Spleen (tissue), 11 donors: Measurements from ENCODE around the gene FAM117B. TPM values are rescaled to one million over a fixed set of nuclear protein-coding genes. Genes with fewer than 3 reads are reported as not detected.

Experiments
- DNase-seq: peaks from one replicate; pipeline ENCODE4 v3.0.0-alpha.2; 2020
- H3K27ac ChIP-seq, 8 donors: fragments of 200-600 bp; sonication (generic) in 7 of 8; 1 replicate in 4 of 8; 2 replicates in 4 of 8; pipeline versions ENCODE4 v1.5.0 to v1.8.0; 2016 to 2021; ENCODE audit warnings: inconsistent platforms in 4 of 8, mild to moderate bottlenecking in 4 of 8, moderate library complexity in 1 of 8
- H3K27me3 ChIP-seq, 7 donors: fragments of 200-600 bp; sonication (generic) in 6 of 7; replicated peaks in 1 of 7; 1 replicate in 4 of 7; 2 replicates in 3 of 7; pipeline versions ENCODE4 v1.5.0 to v1.8.0; 2016 to 2021; ENCODE audit warnings: inconsistent platforms in 3 of 7, mild to moderate bottlenecking in 1 of 7
- H3K36me3 ChIP-seq, 6 donors: fragments of 200-600 bp; sonication (generic) in 5 of 6; 1 replicate in 4 of 6; 2 replicates in 2 of 6; pipeline versions ENCODE4 v1.5.0 to v1.8.0; 2016 to 2021; ENCODE audit warnings: inconsistent platforms in 2 of 6
- H3K4me1 ChIP-seq, 6 donors: fragments of 200-600 bp; sonication (generic) in 5 of 6; 1 replicate in 3 of 6; 2 replicates in 3 of 6; pipeline versions ENCODE4 v1.5.0 to v1.8.0; 2016 to 2021; ENCODE audit warnings: inconsistent platforms in 3 of 6
- H3K4me3 ChIP-seq, 8 donors: fragments of 200-600 bp; sonication (generic) in 7 of 8; 1 replicate in 4 of 8; 2 replicates in 4 of 8; pipeline versions ENCODE4 v1.5.0 to v1.8.0; 2016 to 2021; ENCODE audit warnings: inconsistent platforms in 4 of 8, mild to moderate bottlenecking in 4 of 8, moderate library complexity in 2 of 8
- H3K9me3 ChIP-seq, 8 donors: fragments of 200-600 bp; sonication (generic) in 7 of 8; 1 replicate in 4 of 8; 2 replicates in 4 of 8; pipeline versions ENCODE4 v1.5.0 to v1.8.0; 2016 to 2021; ENCODE audit warnings: inconsistent platforms in 4 of 8
- CTCF ChIP-seq, 11 experiments: fragments of 200-600 bp in 7 of 11; fragments of 450-650 bp in 4 of 11; sonication (generic) in 4 of 11; IDR thresholded peaks in 8 of 11; conservative IDR thresholded peaks in 3 of 11; 1 replicate in 7 of 11; 2 replicates in 4 of 11; pipeline versions ENCODE4 v1.4.0 to v1.8.0; 2016 to 2021; ENCODE audit warnings: antibody characterized with exemption in 11 of 11, inconsistent platforms in 4 of 11, mild to moderate bottlenecking in 1 of 11
- POLR2A ChIP-seq, 3 donors: fragments of 450-650 bp; IDR thresholded peaks; one replicate each; pipeline ENCODE4 v1.5.1; 2017; ENCODE audit warnings: antibody characterized with exemption in 3 of 3, mild to moderate bottlenecking in 1 of 3
- POLR2AphosphoS5 ChIP-seq, 3 donors: sonication (generic); formaldehyde crosslinking; IDR thresholded peaks; one replicate each; pipeline ENCODE4 v1.5.1; 2017; ENCODE audit warnings: antibody characterized with exemption in 3 of 3
- WGBS, 5 donors: extraction: QIAGEN DNeasy Blood & Tissue Kit in 3 of 5; methylation state at CpG; one replicate each; pipeline versions ENCODE4 v1.1.5 to v1.1.7; 2013 to 2018; 5-methylcytosine and 5-hydroxymethylcytosine counted together
- intact Hi-C: fragments of 100-400 bp; cut with DNase I; formaldehyde crosslinking; loops from one replicate; pipeline ENCODE4 v1.15.0; 2023; ENCODE audit warnings: low total_unique reads
- polyA plus RNA-seq, 3 donors: library from polyadenylated mRNA; stranded (reverse); fragments of 200-250 nt; gene quantifications; one replicate each; pipeline ENCODE4 v1.2.1, GENCODE V29; 2013
- total RNA-seq, 7 donors: library from RNA; depleted of rRNA in 3 of 7; stranded (reverse); fragments of >200 nt in 3 of 7; fragmentation: NEBNext Ultra II Directional in 4 of 7; extraction: Animal tissue kit (Norgen Biotek cat#: 25700) in 4 of 7; gene quantifications; one replicate each; pipeline versions ENCODE4 v1.1.0 to v1.2.1, GENCODE V29; 2016 to 2021
- donor health status: healthy with polysubstance abuse.
- donor health status: DM: no; HTN: no; CAD: no; lungs with moderate emphysema.
- donor health status: DM: no; HTN: no; CAD: no.
- donor health status: Bipolar disorder and iron deficiency.
- donor health status: healthy.
- donor health status: DM: no; HTN: no; CAD: no.
- donor health status: DM: yes; HTN: yes; CAD: no.

Gene FAM117B
- total and polyA plus RNA-seq, 10 donors = 4.8 to 28.0 (median 15.1) TPM

GRCh38 chr2:202771741-202772460 is 137.1 kb downstream of the FAM117B start:
- H3K4me3 ChIP-seq = no peak overlapping the region
- H3K4me1 ChIP-seq = no peaks in the 10 kb centered on the region
- TF ChIP-seq POLR2AphosphoS5 (IDR thresholded peaks at IDR 0.05) (no peak), POLR2A (IDR thresholded peaks at IDR 0.05) (no peak), CTCF (IDR thresholded peaks at IDR 0.05 in 8 of 11, conservative IDR thresholded peaks at IDR 0.05 in 3 of 11) (no peak)
- intact Hi-C loops = no loop called here
- H3K9me3 ChIP-seq = no peaks in the 10 kb centered on the region
- WGBS, 5 donors = 78 to 94% (median 93%) methylated on average over 7 of the region's 7 CpGs
- H3K27me3 ChIP-seq = no peaks in the 10 kb centered on the region
- H3K27ac ChIP-seq = no peak overlapping the region
- no peak for DNase-seq
- peaks cover 0 to 71% (median 9%) of the 10 kb centered on the region in 6 donors for H3K36me3 ChIP-seq

GRCh38 chr2:202773301-202773973 is 138.7 kb downstream of the FAM117B start:
- WGBS, 5 donors = 90 to 94% (median 93%) methylated on average over 6 of the region's 6 CpGs
- intact Hi-C loops = no loop called here
- no peak for TF ChIP-seq CTCF (IDR thresholded peaks at IDR 0.05 in 8 of 11, conservative IDR thresholded peaks at IDR 0.05 in 3 of 11)
- no peak for TF ChIP-seq POLR2A (IDR thresholded peaks at IDR 0.05)
- TF ChIP-seq POLR2AphosphoS5 (IDR thresholded peaks at IDR 0.05) = no peak
- Histone ChIP-seq H3K4me1 (no peaks in the 10 kb centered on the region), H3K4me3 (no peak overlapping the region), H3K27me3 (no peaks in the 10 kb centered on the region), H3K9me3 (no peaks in the 10 kb centered on the region), H3K36me3 (peaks cover 0 to 73% (median 9%) of the 10 kb centered on the region in 6 donors), H3K27ac (no peak overlapping the region)
- DNase-seq = no peak

GRCh38 chr2:202774104-202774503 is 139.3 kb downstream of the FAM117B start:
- no peaks in the 10 kb centered on the region for H3K27me3 ChIP-seq
- H3K9me3 ChIP-seq = no peaks in the 10 kb centered on the region
- 93 to 96% (median 96%) methylated on average over 34 to 37 of the region's 37 CpGs for WGBS, 5 donors
- H3K36me3 ChIP-seq = peaks cover 0 to 79% (median 11%) of the 10 kb centered on the region in 6 donors
- H3K27ac ChIP-seq = no peak overlapping the region
- DNase-seq = no peak
- TF ChIP-seq POLR2A (IDR thresholded peaks at IDR 0.05) (no peak), POLR2AphosphoS5 (IDR thresholded peaks at IDR 0.05) (no peak), CTCF (IDR thresholded peaks at IDR 0.05 in 8 of 11, conservative IDR thresholded peaks at IDR 0.05 in 3 of 11) (no peak)
- H3K4me3 ChIP-seq = no peak overlapping the region
- no peaks in the 10 kb centered on the region for H3K4me1 ChIP-seq
- intact Hi-C loops = no loop called here

- intact Hi-C loops = no loop called here
- no peak overlapping the region for H3K4me3 ChIP-seq
- H3K27ac ChIP-seq = no peak overlapping the region
- H3K4me1 ChIP-seq = no peaks in the 10 kb centered on the region
- DNase-seq = no peak
- no peaks in the 10 kb centered on the region for H3K27me3 ChIP-seq
- TF ChIP-seq POLR2A (IDR thresholded peaks at IDR 0.05) (no peak), POLR2AphosphoS5 (IDR thresholded peaks at IDR 0.05) (no peak), CTCF (IDR thresholded peaks at IDR 0.05 in 8 of 11, conservative IDR thresholded peaks at IDR 0.05 in 3 of 11) (no peak)
- H3K9me3 ChIP-seq = no peaks in the 10 kb centered on the region
- WGBS, 5 donors = 61 to 79% (median 66%) methylated on average over 2 of the region's 2 CpGs
- peaks cover 0 to 86% (median 8%) of the 10 kb centered on the region in 6 donors for H3K36me3 ChIP-seq
These were observed 143.4 kb downstream of the FAM117B start for GRCh38 chr2:202778217-202778616.
